WTC11 (cell line): ENCODE data around the gene SNTB2. TPM values are rescaled to one million over a fixed set of nuclear protein-coding genes. Genes with fewer than 3 reads are reported as not detected.

ENCODE experiments used
- AFF4 ChIP-seq: sonication (generic); formaldehyde crosslinking; IDR thresholded peaks from 2 replicates; pipeline ENCODE4 v1.8.1; 2023; ENCODE audit warnings: mild to moderate bottlenecking, missing genetic modification reagents, borderline replicate concordance
- E2F4 ChIP-seq: sonication (generic); formaldehyde crosslinking; IDR thresholded peaks from 2 replicates; pipeline ENCODE4 v1.8.1; 2022; ENCODE audit warnings: low read depth, mild to moderate bottlenecking, moderate library complexity, missing genetic modification reagents, borderline replicate concordance
- E2F5 ChIP-seq: sonication (generic); formaldehyde crosslinking; IDR thresholded peaks from 2 replicates; pipeline ENCODE4 v1.8.1; 2022; ENCODE audit warnings: mild to moderate bottlenecking, moderate library complexity, missing genetic modification reagents
- ELF4 ChIP-seq: sonication (generic); formaldehyde crosslinking; IDR thresholded peaks from 2 replicates; pipeline ENCODE4 v1.8.1; 2022; ENCODE audit warnings: low read depth, mild to moderate bottlenecking, moderate library complexity, missing genetic modification reagents
- ETV6 ChIP-seq: sonication (generic); formaldehyde crosslinking; IDR thresholded peaks from 2 replicates; pipeline ENCODE4 v1.8.1; 2022; ENCODE audit warnings: mild to moderate bottlenecking, missing genetic modification reagents
- FOXP4 ChIP-seq: sonication (generic); formaldehyde crosslinking; IDR thresholded peaks from 2 replicates; pipeline ENCODE4 v1.8.0; 2022; ENCODE audit warnings: mild to moderate bottlenecking, missing genetic modification reagents
- HMGA2 ChIP-seq: fragments of 250-450 bp; sonication (Bioruptor Pico); IDR thresholded peaks from 2 replicates; pipeline ENCODE4 v1.4.0; 2021; ENCODE audit warnings: mild to moderate bottlenecking, moderate library complexity
- IRF1 ChIP-seq: sonication (generic); formaldehyde crosslinking; IDR thresholded peaks from 2 replicates; pipeline ENCODE4 v1.8.0; 2023; ENCODE audit warnings: missing genetic modification reagents
- IRF2 ChIP-seq: sonication (generic); formaldehyde crosslinking; IDR thresholded peaks from 2 replicates; pipeline ENCODE4 v1.8.0; 2022; ENCODE audit warnings: low read depth, missing genetic modification reagents, borderline replicate concordance
- JUN ChIP-seq: sonication (generic); formaldehyde crosslinking; IDR thresholded peaks from 2 replicates; pipeline ENCODE4 v1.8.0; 2023; ENCODE audit warnings: mild to moderate bottlenecking, missing genetic modification reagents
- KAT7 ChIP-seq: sonication (generic); formaldehyde crosslinking; IDR thresholded peaks from 2 replicates; pipeline ENCODE4 v1.8.1; 2023; ENCODE audit warnings: missing genetic modification reagents, mild to moderate bottlenecking, borderline replicate concordance
- NR1H2 ChIP-seq: sonication (generic); formaldehyde crosslinking; IDR thresholded peaks from 2 replicates; pipeline ENCODE4 v1.9.0; 2021; ENCODE audit warnings: mild to moderate bottlenecking, moderate library complexity, missing genetic modification reagents
- RELA ChIP-seq: sonication (generic); formaldehyde crosslinking; IDR thresholded peaks from 2 replicates; pipeline ENCODE4 v1.8.1; 2022; ENCODE audit warnings: missing genetic modification reagents, mild to moderate bottlenecking, borderline replicate concordance
- TEAD1 ChIP-seq: sonication (generic); formaldehyde crosslinking; IDR thresholded peaks from 2 replicates; pipeline ENCODE4 v1.8.0; 2022; ENCODE audit warnings: mild to moderate bottlenecking, missing genetic modification reagents
- USF1 ChIP-seq: sonication (generic); formaldehyde crosslinking; IDR thresholded peaks from 2 replicates; pipeline ENCODE4 v1.8.0; 2022; ENCODE audit warnings: mild to moderate bottlenecking, missing genetic modification reagents
- ZNF416 ChIP-seq: fragments of 250-450 bp; sonication (Bioruptor Pico); IDR thresholded peaks from 2 replicates; pipeline ENCODE4 v1.9.0; 2021; ENCODE audit warnings: mild to moderate bottlenecking, inconsistent platforms
- ZNF425 ChIP-seq: fragments of 250-450 bp; sonication (Bioruptor Pico); conservative IDR thresholded peaks from 2 replicates; pipeline ENCODE4 v1.9.0; 2021; ENCODE audit warnings: mild to moderate bottlenecking
- ZNF532 ChIP-seq: fragments of 250-450 bp; sonication (Bioruptor Pico); IDR thresholded peaks from 2 replicates; pipeline ENCODE4 v1.9.0; 2021; ENCODE audit warnings: mild to moderate bottlenecking, borderline replicate concordance
- ZSCAN18 ChIP-seq: fragments of 250-450 bp; sonication (Bioruptor Pico); IDR thresholded peaks from 2 replicates; pipeline ENCODE4 v2.1.2; 2022; ENCODE audit warnings: mild to moderate bottlenecking, moderate library complexity
- total RNA-seq: library from RNA; stranded (reverse); gene quantifications from 3 replicates; pipeline ENCODE4 v1.2.3, GENCODE V29; 2021

SNTB2 gene
- total RNA-seq, 1 experiment from 2014 or later: 23.7 TPM

- TF ChIP-seq ZSCAN18 (CRISPR knock-in tag) (no peak), RELA (no peak; the same call in 1 of the 2 replicates), ETV6 (CRISPR knock-in tag) (no peak; the same call in 1 of the 2 replicates), ELF4 (CRISPR knock-in tag) (no peak), USF1 (CRISPR knock-in tag) (no peak), NR1H2 (no peak), IRF2 (CRISPR knock-in tag) (no peak), E2F5 (CRISPR knock-in tag) (peak; percentile 85; the same call in 1 of the 2 replicates), ZNF532 (no peak), ZNF425 (CRISPR knock-in tag) (no peak), JUN (CRISPR knock-in tag) (no peak), E2F4 (peak; percentile 84), IRF1 (peak; percentile 15; the same call in 1 of the 2 replicates), KAT7 (CRISPR knock-in tag) (peak; percentile 92; the same call in 1 of the 2 replicates), FOXP4 (CRISPR knock-in tag) (peak; percentile 87; the same call in 1 of the 2 replicates), AFF4 (CRISPR knock-in tag) (no peak), ZNF416 (CRISPR knock-in tag) (peak; percentile 33; the same call in 1 of the 2 replicates), HMGA2 (no peak), TEAD1 (CRISPR knock-in tag) (peak; percentile 18)
Measured at GRCh38 chr16:69310653-69311532, 123.9 kb downstream of the SNTB2 start, which contains the start of gene VPS4A (continued).
